ENCODE measurements around the gene PRPF31.

DNA sequence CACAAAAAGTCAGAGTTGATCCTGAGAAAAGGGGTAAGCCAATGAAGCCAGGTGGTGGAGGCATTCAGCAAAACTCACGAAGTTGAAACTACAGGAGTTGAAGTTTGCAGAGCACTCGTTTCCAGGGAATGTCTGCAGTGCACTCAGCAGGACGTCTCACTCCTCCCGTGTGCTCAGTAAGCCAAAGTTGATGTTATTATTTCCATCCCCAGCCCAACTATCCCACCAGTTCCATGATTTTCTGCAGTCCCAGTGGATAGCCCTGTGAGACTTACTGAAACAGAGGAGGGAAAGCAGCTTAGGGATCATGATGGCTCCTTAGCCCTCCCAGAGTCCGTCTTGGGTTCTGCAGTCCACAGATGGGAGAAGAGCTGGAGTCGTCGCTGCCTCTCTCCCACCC is 34.5 kb upstream of the PRPF31 start, which contains the start of gene TARM1:
- TF ChIP-seq GATA2 (IDR thresholded peaks at IDR 0.05; ENCODE audit: low read depth, low read length) (no peak), GATA3 (IDR thresholded peaks at IDR 0.05; ENCODE audit: low read depth, low read length) (no peak)

Data from SH-SY5Y (cell line).